LNCaP clone FGC (cell line): Measurements from ENCODE around the gene LARP4B.

Experiments used
- DNase-seq: peaks from one replicate; pipeline ENCODE4 v3.0.0-alpha.2; 2011; ENCODE audit warnings: low read depth
- H3K4me3 ChIP-seq: 2 replicates; pipeline ENCODE4 v1.5.1; 2011; ENCODE audit warnings: mild to moderate bottlenecking, low read depth, low read length, control low read depth
- CTCF ChIP-seq: IDR thresholded peaks from 2 replicates; pipeline ENCODE4 v1.5.1; 2012; ENCODE audit warnings: mild to moderate bottlenecking; ENCODE audit not compliant: control insufficient read depth, insufficient read depth; ENCODE audit errors: extremely low read depth

LARP4B gene

GRCh38 chr10:898141-898540, 33.4 kb downstream of the LARP4B start:
- TF ChIP-seq CTCF = no peak
- H3K4me3 ChIP-seq = no peak overlapping the region
- no peak for DNase-seq

GRCh38 chr10:896982-897381, 34.5 kb downstream of the LARP4B start:
- no peak for DNase-seq
- H3K4me3 ChIP-seq = no peak overlapping the region
- TF ChIP-seq CTCF = no peak

GRCh38 chr10:895324-895723, 36.2 kb downstream of the LARP4B start:
- no peak overlapping the region for H3K4me3 ChIP-seq
- no peak for TF ChIP-seq CTCF
- DNase-seq = peak; percentile 88

GRCh38 chr10:878895-879294, 52.6 kb downstream of the LARP4B start:
- no peak for DNase-seq
- no peak overlapping the region for H3K4me3 ChIP-seq
- no peak for TF ChIP-seq CTCF

- TF ChIP-seq CTCF = no peak
- H3K4me3 ChIP-seq = no peak overlapping the region
- DNase-seq = peak; percentile 70
These were observed 53.2 kb downstream of the LARP4B start for GRCh38 chr10:878333-878759.

- no peak for TF ChIP-seq CTCF
- DNase-seq = no peak
- H3K4me3 ChIP-seq = no peak overlapping the region
These were observed 55.1 kb downstream of the LARP4B start for GRCh38 chr10:876438-876837.

- no peak for TF ChIP-seq CTCF
- no peak for DNase-seq
- no peak overlapping the region for H3K4me3 ChIP-seq
These were observed 58.5 kb downstream of the LARP4B start for GRCh38 chr10:873020-873419.
